Loucy (cell line): Measurements from ENCODE around the gene INPP5D.

Source experiments
- EZH2phosphoT487 ChIP-seq: fragments of 200-600 bp; IDR thresholded peaks from 2 replicates; pipeline ENCODE4 v1.6.1; 2018; ENCODE audit warnings: antibody characterized with exemption, mild to moderate bottlenecking, moderate library complexity, borderline replicate concordance
- TF ChIP-seq, protein P1 (sequence below): fragments of 200-600 bp; sonication (generic); conservative IDR thresholded peaks from 2 replicates; pipeline ENCODE4 v1.5.1; 2014; ENCODE audit warnings: mild to moderate bottlenecking, antibody characterized with exemption, low read length

DNA sequence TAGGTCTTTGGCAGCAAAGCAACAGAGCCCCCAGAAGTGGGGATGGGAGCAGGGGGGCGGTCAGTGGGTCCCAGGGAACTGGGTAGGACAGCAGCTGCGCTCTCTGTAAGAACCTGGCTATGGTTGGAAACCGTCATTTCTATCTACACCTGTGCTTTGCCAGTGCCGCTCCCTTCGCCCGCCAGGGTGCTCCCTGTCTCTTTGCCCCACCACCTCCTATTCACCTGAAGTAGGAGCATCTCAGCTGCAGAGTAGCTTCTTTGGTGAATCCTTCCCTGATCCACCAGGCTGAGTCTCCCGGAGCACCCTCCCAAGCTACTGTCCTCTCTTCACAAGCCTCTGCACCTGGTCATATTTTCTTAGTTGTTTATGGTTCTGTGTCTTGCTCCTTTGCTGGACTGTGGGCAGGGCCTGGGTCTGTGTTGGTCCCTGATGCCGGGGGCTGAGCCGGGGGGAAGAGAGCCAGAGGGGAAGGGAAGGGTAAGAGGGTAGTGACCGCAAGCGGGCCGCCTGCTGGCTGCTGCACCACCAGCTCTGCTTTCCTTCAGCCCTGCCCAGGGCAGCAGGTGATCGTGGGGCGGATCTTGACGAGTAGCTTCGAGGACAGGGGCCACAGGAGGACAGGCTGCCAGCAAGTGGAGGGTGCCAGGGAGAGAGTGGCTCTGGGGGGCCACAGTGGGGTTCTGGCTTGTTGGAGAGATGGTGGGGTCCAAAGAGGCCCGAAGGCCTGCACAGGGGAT lies 45.2 kb downstream of the INPP5D start:
- TF ChIP-seq, protein P1, sequence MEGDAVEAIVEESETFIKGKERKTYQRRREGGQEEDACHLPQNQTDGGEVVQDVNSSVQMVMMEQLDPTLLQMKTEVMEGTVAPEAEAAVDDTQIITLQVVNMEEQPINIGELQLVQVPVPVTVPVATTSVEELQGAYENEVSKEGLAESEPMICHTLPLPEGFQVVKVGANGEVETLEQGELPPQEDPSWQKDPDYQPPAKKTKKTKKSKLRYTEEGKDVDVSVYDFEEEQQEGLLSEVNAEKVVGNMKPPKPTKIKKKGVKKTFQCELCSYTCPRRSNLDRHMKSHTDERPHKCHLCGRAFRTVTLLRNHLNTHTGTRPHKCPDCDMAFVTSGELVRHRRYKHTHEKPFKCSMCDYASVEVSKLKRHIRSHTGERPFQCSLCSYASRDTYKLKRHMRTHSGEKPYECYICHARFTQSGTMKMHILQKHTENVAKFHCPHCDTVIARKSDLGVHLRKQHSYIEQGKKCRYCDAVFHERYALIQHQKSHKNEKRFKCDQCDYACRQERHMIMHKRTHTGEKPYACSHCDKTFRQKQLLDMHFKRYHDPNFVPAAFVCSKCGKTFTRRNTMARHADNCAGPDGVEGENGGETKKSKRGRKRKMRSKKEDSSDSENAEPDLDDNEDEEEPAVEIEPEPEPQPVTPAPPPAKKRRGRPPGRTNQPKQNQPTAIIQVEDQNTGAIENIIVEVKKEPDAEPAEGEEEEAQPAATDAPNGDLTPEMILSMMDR: no peak
- TF ChIP-seq EZH2phosphoT487: no peak
